ENCODE measurements around the gene RPL35. TPM values are rescaled to one million over a fixed set of nuclear protein-coding genes. Genes with fewer than 3 reads are reported as not detected.

Gene RPL35
- total and polyA plus RNA-seq, 2 donors from 2014 or later, result 910 to 2,355 TPM

- Histone ChIP-seq H3K27ac (ENCODE audit: low read depth in 2 of 2, low read length in 2 of 2) (no peak overlapping the region), H3K4me3 (ENCODE audit: low read length in 3 of 3) (no peak overlapping the region), H3K9ac (ENCODE audit: low read length in 3 of 3) (no peak overlapping the region), H3K27me3 (ENCODE audit: control insufficient read depth, insufficient read depth, low read length) (no peaks in the 10 kb centered on the region), H3K9me3 (ENCODE audit: control insufficient read depth in 2 of 3, insufficient read depth in 1 of 3, low read length in 3 of 3) (no peaks in the 10 kb centered on the region), H3K36me3 (ENCODE audit: control insufficient read depth in 2 of 3, insufficient read depth in 3 of 3, low read length in 3 of 3) (no peaks in the 10 kb centered on the region), H3K4me1 (ENCODE audit: control insufficient read depth in 2 of 3, insufficient read depth in 2 of 3, low read depth in 1 of 3, low read length in 3 of 3) (no peaks in the 10 kb centered on the region)
- DNase-seq, result no peak
- no peak for FAIRE-seq
- intact Hi-C loops (cut with DNase I), result no loop called here
- TF ChIP-seq CTCF (IDR thresholded peaks at IDR 0.05; ENCODE audit: borderline replicate concordance, extremely low read depth, insufficient read depth), result no peak
These were observed 53.4 kb downstream of the RPL35 start for GRCh38 chr9:124808246-124808956.

Other genes with a start within 250 kb of the RPL35 start
- 3.5 TPM for gene NR6A1, start 90.6 kb downstream of the RPL35 start, total RNA-seq
- gene NR6A1, start 90.6 kb downstream of the RPL35 start, polyA plus RNA-seq (ENCODE audit: insufficient read depth, low read depth, low replicate concordance), result 1.2 TPM
- 12.2 TPM for gene OLFML2A, start 84.8 kb downstream of the RPL35 start, total RNA-seq
- 5.1 TPM for gene OLFML2A, start 84.8 kb downstream of the RPL35 start, polyA plus RNA-seq (ENCODE audit: insufficient read depth, low read depth, low replicate concordance)
- gene WDR38, start 8.5 kb downstream of the RPL35 start, total RNA-seq, result 0.31 TPM
- gene WDR38, start 8.5 kb downstream of the RPL35 start, polyA plus RNA-seq (ENCODE audit: insufficient read depth, low read depth, low replicate concordance), result not detected
- 31.7 TPM for gene ARPC5L, start 173 bp upstream of the RPL35 start, total RNA-seq
- 52.7 TPM for gene ARPC5L, start 173 bp upstream of the RPL35 start, polyA plus RNA-seq (ENCODE audit: insufficient read depth, low read depth, low replicate concordance)
- 21.0 TPM for gene GOLGA1, start 79.1 kb upstream of the RPL35 start, total RNA-seq
- gene GOLGA1, start 79.1 kb upstream of the RPL35 start, polyA plus RNA-seq (ENCODE audit: insufficient read depth, low read depth, low replicate concordance), result 6.2 TPM